ENCODE measurements around the gene FAM50A. TPM values are rescaled to one million over a fixed set of nuclear protein-coding genes. Genes with fewer than 3 reads are reported as not detected.

FAM50A gene
- total and polyA plus RNA-seq, 2 donors (not counting 1 experiment from before 2014, with no cell fraction given): 44.5 to 79.8 TPM

DNA sequence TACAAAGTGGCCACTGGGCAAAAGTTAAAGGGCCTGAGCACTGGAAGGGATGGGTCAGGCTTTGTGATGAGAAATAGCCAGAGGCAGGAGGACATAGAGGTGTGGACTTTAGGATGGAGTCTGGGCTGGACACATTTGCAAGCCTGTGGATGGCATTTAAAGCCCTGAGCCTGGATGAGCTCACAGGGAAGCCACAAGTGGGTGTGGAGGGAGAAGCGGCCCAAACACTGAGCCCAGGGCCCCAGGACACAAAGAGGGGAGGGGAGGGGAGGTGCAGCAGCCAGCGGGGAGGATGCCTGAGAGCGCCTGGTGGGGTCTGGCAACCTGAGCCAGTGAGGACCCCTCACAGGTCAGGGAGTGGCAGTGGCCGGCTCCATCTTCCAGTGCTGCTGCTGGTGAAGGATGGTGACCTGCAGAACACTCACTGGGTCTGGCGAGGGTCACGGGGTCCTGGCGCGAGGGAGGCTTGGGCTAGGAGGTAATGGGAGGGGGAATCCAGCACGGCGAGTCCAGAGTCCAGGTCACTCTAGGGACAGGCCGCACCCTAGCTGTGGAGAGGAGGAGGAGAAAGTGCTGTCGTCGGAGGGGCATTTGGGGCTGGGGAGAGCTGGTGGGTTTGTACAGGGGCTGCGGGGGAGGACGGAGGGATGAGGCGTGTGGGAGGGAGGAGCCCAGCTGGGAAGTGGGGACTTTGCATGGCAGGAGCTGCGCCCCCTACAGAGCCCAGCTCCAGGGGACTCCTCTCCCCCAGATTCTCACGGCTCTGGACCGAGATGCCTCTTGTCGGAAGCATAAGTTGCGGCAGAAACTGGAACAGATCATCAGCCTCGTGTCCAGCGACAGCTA, 28.1 kb downstream of the FAM50A start:
- WGBS (ENCODE audit: insufficient coverage): 94% methylated on average over 8 of the region's 23 CpGs
- Mint-ChIP-seq H3K4me3 (no peak overlapping the region), H3K27me3 (no peaks in the 10 kb centered on the region), H3K4me1 (no peaks in the 10 kb centered on the region), H3K9me3 (ENCODE audit: insufficient read depth) (no peaks in the 10 kb centered on the region), H3K27ac (no peak overlapping the region)
- Histone ChIP-seq H3K27me3 (replicated peaks in 1 of 4; ENCODE audit: control extremely low read depth in 1 of 4, control insufficient read depth in 3 of 4, insufficient read depth in 4 of 4, low read length in 3 of 4) (no peaks in the 10 kb centered on the region), H4K20me1 (ENCODE audit: control insufficient read depth, insufficient read depth, low read length, poor library complexity, severe bottlenecking) (no peaks in the 10 kb centered on the region), H2AFZ (ENCODE audit: insufficient read depth, low read depth, low read length, poor library complexity, severe bottlenecking) (no peak overlapping the region), H3K4me1 (ENCODE audit: control insufficient read depth in 2 of 2, insufficient read depth in 2 of 2, low read length in 2 of 2) (no peaks in the 10 kb centered on the region), H3K4me2 (replicated peaks; ENCODE audit: low read depth, low read length, poor library complexity, severe bottlenecking) (no peak overlapping the region), H3K4me3 (ENCODE audit: control extremely low read depth in 1 of 5, extremely low read depth in 1 of 5, insufficient read depth in 1 of 5, low read depth in 2 of 5, low read length in 4 of 5) (no peak overlapping the region), H3K27ac (ENCODE audit: low read length in 2 of 2) (no peak overlapping the region), H3K9ac (ENCODE audit: low read length) (no peak overlapping the region), H3K9me3 (ENCODE audit: control extremely low read depth in 1 of 3, control insufficient read depth in 2 of 3, insufficient read depth in 1 of 3, low read length in 2 of 3) (no peaks in the 10 kb centered on the region), H3K36me3 (replicated peaks in 1 of 2; ENCODE audit: control extremely low read depth in 1 of 2, control insufficient read depth in 1 of 2, extremely low read depth in 1 of 2, insufficient read depth in 2 of 2, low read length in 1 of 2) (peaks cover 0 to 19% of the 10 kb centered on the region in 2 experiments), H3K79me2 (ENCODE audit: control insufficient read depth, insufficient read depth, low read length) (no peaks in the 10 kb centered on the region)
- ATAC-seq (ENCODE audit: low read depth) (no peak), DNase-seq (no peak)
- POLR2A ChIA-PET: no interaction called here
- TF ChIP-seq EZH2 (IDR thresholded peaks at IDR 0.05; ENCODE audit: borderline replicate concordance, insufficient read depth, low read depth, low read length, poor library complexity, severe bottlenecking): no peak
- TF ChIP-seq, protein P1, sequence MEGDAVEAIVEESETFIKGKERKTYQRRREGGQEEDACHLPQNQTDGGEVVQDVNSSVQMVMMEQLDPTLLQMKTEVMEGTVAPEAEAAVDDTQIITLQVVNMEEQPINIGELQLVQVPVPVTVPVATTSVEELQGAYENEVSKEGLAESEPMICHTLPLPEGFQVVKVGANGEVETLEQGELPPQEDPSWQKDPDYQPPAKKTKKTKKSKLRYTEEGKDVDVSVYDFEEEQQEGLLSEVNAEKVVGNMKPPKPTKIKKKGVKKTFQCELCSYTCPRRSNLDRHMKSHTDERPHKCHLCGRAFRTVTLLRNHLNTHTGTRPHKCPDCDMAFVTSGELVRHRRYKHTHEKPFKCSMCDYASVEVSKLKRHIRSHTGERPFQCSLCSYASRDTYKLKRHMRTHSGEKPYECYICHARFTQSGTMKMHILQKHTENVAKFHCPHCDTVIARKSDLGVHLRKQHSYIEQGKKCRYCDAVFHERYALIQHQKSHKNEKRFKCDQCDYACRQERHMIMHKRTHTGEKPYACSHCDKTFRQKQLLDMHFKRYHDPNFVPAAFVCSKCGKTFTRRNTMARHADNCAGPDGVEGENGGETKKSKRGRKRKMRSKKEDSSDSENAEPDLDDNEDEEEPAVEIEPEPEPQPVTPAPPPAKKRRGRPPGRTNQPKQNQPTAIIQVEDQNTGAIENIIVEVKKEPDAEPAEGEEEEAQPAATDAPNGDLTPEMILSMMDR (IDR thresholded peaks at IDR 0.05): no peak
- intact Hi-C loops (cut with micrococcal nuclease): no loop called here
- CTCF ChIA-PET: no interaction called here

Measured in B cell (primary cell).